ENCODE measurements around the gene VPS9D1. TPM values are rescaled to one million over a fixed set of nuclear protein-coding genes. Genes with fewer than 3 reads are reported as not detected.

Gene VPS9D1
- total RNA-seq, 1 experiment from 2014 or later = 6.3 TPM

- DNase-seq (ENCODE audit: low read depth, low spot score) (no peak), ATAC-seq (0 out of 2 replicates have a peak, but pooled peaks have one; percentile 10)
- CTCF ChIA-PET = no interaction called here
- POLR2A ChIA-PET = no interaction called here
- in situ Hi-C loops (cut with HindIII; ENCODE audit: low pct_unique_long_range_greater_than_20kb, low sequenced_read_pairs) (no loop called here), intact Hi-C loops (cut with micrococcal nuclease; ENCODE audit: unreplicated experiment) (no loop called here)
- Histone ChIP-seq H3K4me1 (ENCODE audit: control insufficient read depth, insufficient read depth, low read length) (no peaks in the 10 kb centered on the region), H3K27me3 (ENCODE audit: control insufficient read depth, insufficient read depth, low read length) (no peaks in the 10 kb centered on the region), H3K4me3 (ENCODE audit: low read depth in 2 of 2, low read length in 2 of 2) (peak overlapping the region; percentile 56 to 62), H3K36me3 (ENCODE audit: control insufficient read depth, insufficient read depth, low read length) (no peaks in the 10 kb centered on the region; the same call in 1 of the 2 replicates), H3K27ac (ENCODE audit: low read length) (peak overlapping the region; percentile 59; the same call in 1 of the 2 replicates), H3K9me3 (ENCODE audit: control insufficient read depth, insufficient read depth, low read depth, low read length) (no peaks in the 10 kb centered on the region)
- no peak for TF ChIP-seq SIN3A (IDR thresholded peaks at IDR 0.05; ENCODE audit: borderline replicate concordance, insufficient read depth, low read depth, low read length)
- TF ChIP-seq TCF7L2 (IDR thresholded peaks at IDR 0.05; ENCODE audit: low read depth, low read length) = no peak
- TF ChIP-seq REST (IDR thresholded peaks at IDR 0.05; ENCODE audit: insufficient read depth in 1 of 2, low read depth in 2 of 2, low read length in 1 of 2) = no peak
- no TSS peak for BruUV-seq (replicated peaks)
These were observed 8.4 kb downstream of the VPS9D1 start for GRCh38 chr16:89712274-89712781.

GRCh38 chr16:89711601-89712273 lies 9.0 kb downstream of the VPS9D1 start:
- H3K27me3 ChIP-seq (ENCODE audit: control insufficient read depth, insufficient read depth, low read length) = no peaks in the 10 kb centered on the region
- DNase-seq (ENCODE audit: low read depth, low spot score) (no peak), ATAC-seq (peak; percentile 86)
- no peaks in the 10 kb centered on the region; the same call in 1 of the 2 replicates for H3K36me3 ChIP-seq (ENCODE audit: control insufficient read depth, insufficient read depth, low read length)
- POLR2A ChIA-PET = no interaction called here
- no peaks in the 10 kb centered on the region for H3K4me1 ChIP-seq (ENCODE audit: control insufficient read depth, insufficient read depth, low read length)
- in situ Hi-C loops (cut with HindIII; ENCODE audit: low pct_unique_long_range_greater_than_20kb, low sequenced_read_pairs) = no loop called here
- no peaks in the 10 kb centered on the region for H3K9me3 ChIP-seq (ENCODE audit: control insufficient read depth, insufficient read depth, low read depth, low read length)
- H3K4me3 ChIP-seq (ENCODE audit: low read depth in 2 of 2, low read length in 2 of 2) = peak overlapping the region; percentile 56 to 62
- intact Hi-C loops (cut with micrococcal nuclease; ENCODE audit: unreplicated experiment) = no loop called here
- CTCF ChIA-PET = no interaction called here
- TF ChIP-seq POLR2AphosphoS5 (IDR thresholded peaks at IDR 0.05; ENCODE audit: low read depth, low read length) (0 out of 2 replicates have a peak, but pooled peaks have one; percentile 39), REST (IDR thresholded peaks at IDR 0.05; ENCODE audit: insufficient read depth in 1 of 2, low read depth in 2 of 2, low read length in 1 of 2) (no peak), TCF7L2 (IDR thresholded peaks at IDR 0.05; ENCODE audit: low read depth, low read length) (no peak), SIN3A (IDR thresholded peaks at IDR 0.05; ENCODE audit: borderline replicate concordance, insufficient read depth, low read depth, low read length) (no peak), CTCF (IDR thresholded peaks at IDR 0.05) (no peak)
- peak overlapping the region; percentile 59; the same call in 1 of the 2 replicates for H3K27ac ChIP-seq (ENCODE audit: low read length)
- TSS peak; percentile 78 for BruUV-seq (replicated peaks)
